ENCODE results near the gene NT5C1A. TPM values are rescaled to one million over a fixed set of nuclear protein-coding genes. Genes with fewer than 3 reads are reported as not detected.
A peak's percentile ranks its signal among the peaks of the same experiment; 100 is the strongest.

The NT5C1A gene
- total RNA-seq, 2 donors from 2014 or later, result 2.3 to 3.1 TPM

- H3K4me3 ChIP-seq, result no peak overlapping the region
- intact Hi-C loops (cut with DNase I), result no loop called here
- WGBS, 2 donors, result 17 to 30% methylated on average over 17 to 28 of the region's 28 CpGs
- TF ChIP-seq POLR2A (IDR thresholded peaks at IDR 0.05) (peak in 1 of 3 donors; percentile 65), CTCF (IDR thresholded peaks at IDR 0.05) (no peak)
- H3K4me1 ChIP-seq, result peaks cover 29% of the 10 kb centered on the region
- H3K27me3 ChIP-seq, result no peaks in the 10 kb centered on the region
- no peak for DNase-seq
- no peaks in the 10 kb centered on the region for H3K36me3 ChIP-seq (replicated peaks in 1 of 2; ENCODE audit: insufficient read depth in 1 of 2, low read depth in 2 of 2)
- no peak overlapping the region for H3K27ac ChIP-seq
- H3K9me3 ChIP-seq, result no peaks in the 10 kb centered on the region
- no peak for ATAC-seq
Measured at GRCh38 chr1:39690794-39691382, 19.0 kb upstream of the NT5C1A start.

- Histone ChIP-seq H3K27me3 (no peaks in the 10 kb centered on the region), H3K36me3 (replicated peaks in 1 of 2; ENCODE audit: insufficient read depth in 1 of 2, low read depth in 2 of 2) (no peaks in the 10 kb centered on the region), H3K4me1 (peaks cover 29% of the 10 kb centered on the region), H3K4me3 (no peak overlapping the region), H3K27ac (no peak overlapping the region), H3K9me3 (no peaks in the 10 kb centered on the region)
- no peak for TF ChIP-seq CTCF (IDR thresholded peaks at IDR 0.05)
- TF ChIP-seq POLR2A (IDR thresholded peaks at IDR 0.05), result no peak
- intact Hi-C loops (cut with DNase I), result no loop called here
- WGBS, 2 donors, result 50 to 54% methylated on average over 2 of the region's 2 CpGs
- ATAC-seq (no peak), DNase-seq (no peak)
Measured at GRCh38 chr1:39690225-39690624, 18.3 kb upstream of the NT5C1A start.

- peaks cover 29% of the 10 kb centered on the region for H3K4me1 ChIP-seq
- no peaks in the 10 kb centered on the region for H3K36me3 ChIP-seq (replicated peaks in 1 of 2; ENCODE audit: insufficient read depth in 1 of 2, low read depth in 2 of 2)
- H3K27me3 ChIP-seq, result no peaks in the 10 kb centered on the region
- TF ChIP-seq POLR2A (IDR thresholded peaks at IDR 0.05) (no peak), CTCF (IDR thresholded peaks at IDR 0.05) (no peak)
- ATAC-seq (no peak), DNase-seq (no peak)
- H3K9me3 ChIP-seq, result no peaks in the 10 kb centered on the region
- no peak overlapping the region for H3K27ac ChIP-seq
- H3K4me3 ChIP-seq, result no peak overlapping the region
- intact Hi-C loops (cut with DNase I), result no loop called here
Measured at GRCh38 chr1:39689635-39690034, 17.7 kb upstream of the NT5C1A start.

- Histone ChIP-seq H3K4me3 (no peak overlapping the region), H3K9me3 (no peaks in the 10 kb centered on the region), H3K4me1 (peaks cover 29% of the 10 kb centered on the region), H3K27ac (no peak overlapping the region), H3K36me3 (replicated peaks in 1 of 2; ENCODE audit: insufficient read depth in 1 of 2, low read depth in 2 of 2) (no peaks in the 10 kb centered on the region), H3K27me3 (peaks cover 0 to 4% of the 10 kb centered on the region in 2 donors)
- TF ChIP-seq POLR2A (IDR thresholded peaks at IDR 0.05), result no peak
- TF ChIP-seq CTCF (IDR thresholded peaks at IDR 0.05), result no peak
- DNase-seq, result no peak
- intact Hi-C loops (cut with DNase I), result no loop called here
- WGBS, 2 donors, result 76 to 88% methylated on average over 2 of the region's 2 CpGs
- ATAC-seq, result no peak
Measured at GRCh38 chr1:39689214-39689613, 17.3 kb upstream of the NT5C1A start.

GRCh38 chr1:39688706-39689105, 16.8 kb upstream of the NT5C1A start:
- Histone ChIP-seq H3K4me3 (no peak overlapping the region), H3K9me3 (no peaks in the 10 kb centered on the region), H3K27ac (no peak overlapping the region), H3K27me3 (peaks cover 0 to 4% of the 10 kb centered on the region in 2 donors), H3K4me1 (peaks cover 29% of the 10 kb centered on the region), H3K36me3 (replicated peaks in 1 of 2; ENCODE audit: insufficient read depth in 1 of 2, low read depth in 2 of 2) (no peaks in the 10 kb centered on the region)
- TF ChIP-seq POLR2A (IDR thresholded peaks at IDR 0.05), result no peak
- TF ChIP-seq CTCF (IDR thresholded peaks at IDR 0.05), result no peak
- ATAC-seq, result no peak
- no peak for DNase-seq
- intact Hi-C loops (cut with DNase I), result no loop called here
- 89% methylated on average over 3 of the region's 3 CpGs for whole genome bisulfite sequencing, 2 donors
